A549 (cell line): ENCODE data around the gene TMPRSS7. TPM values are rescaled to one million over a fixed set of nuclear protein-coding genes. Genes with fewer than 3 reads are reported as not detected.
A peak's percentile ranks its signal among the peaks of the same experiment; 100 is the strongest.

Experiments used
- ATAC-seq, 2 experiments: fragments of 200-7000 bp in 1 of 2; fragments of >200 bp in 1 of 2; cut with Nextera tagmentation in 1 of 2; cut with Tn5 transposase in 1 of 2; 3 replicates each; pipeline versions ENCODE4 v1.8.0 to v1.9.1; 2018 to 2020; ENCODE audit warnings: mild to moderate bottlenecking in 1 of 2, moderate library complexity in 1 of 2
- CTCF ChIA-PET: fragments of 300-600 bp; sonication (Branson Sonifier 250); formaldehyde crosslinking; extraction: SDS; loops from one replicate; lab custom pipeline; 2021; ENCODE audit warnings: antibody characterized with exemption, inconsistent platforms; lab: Yijun Ruan, JAX
- POLR2A ChIA-PET: fragments of 350-600 bp; formaldehyde crosslinking; extraction: SDS; loops from one replicate; lab custom pipeline; 2021; ENCODE audit warnings: antibody characterized with exemption, inconsistent platforms; lab: Yijun Ruan, JAX
- DNase-seq, 2 experiments: peaks; one replicate each; pipeline versions ENCODE4 v3.0.0 to v3.0.0-alpha.2; 2011 to 2016; ENCODE audit warnings: low read depth in 1 of 2, low spot score in 1 of 2
- FAIRE-seq: peaks from 2 replicates; lab custom pipeline; 2011; peaks lifted over from hg19 to GRCh38; lab: Jason Lieb, UNC
- H3K27ac ChIP-seq, 2 experiments: fragments of >200 bp; sonication (Bioruptor Twin); formaldehyde crosslinking; 3 replicates each; pipeline ENCODE4 v1.5.1; 2016 to 2017
- H3K4me1 ChIP-seq: fragments of >200 bp; sonication (Bioruptor Twin); formaldehyde crosslinking; 3 replicates; pipeline ENCODE4 v1.6.1; 2016
- H3K4me2 ChIP-seq: fragments of >200 bp; sonication (Bioruptor Twin); formaldehyde crosslinking; 3 replicates; pipeline ENCODE4 v1.6.1; 2016
- H3K4me3 ChIP-seq: fragments of >200 bp; sonication (Bioruptor Twin); formaldehyde crosslinking; 3 replicates; pipeline ENCODE4 v1.5.1; 2016
- H3K9me3 ChIP-seq: fragments of >200 bp; sonication (Bioruptor Twin); formaldehyde crosslinking; 3 replicates; pipeline ENCODE4 v1.6.1; 2016
- BCL3 ChIP-seq: fragments of >200 bp; sonication (Bioruptor Twin); formaldehyde crosslinking; IDR thresholded peaks from 3 replicates; pipeline ENCODE4 v1.6.1; 2016
- BHLHE40 ChIP-seq: IDR thresholded peaks from 2 replicates; pipeline ENCODE4 v1.6.1; 2012; ENCODE audit warnings: low read depth, low read length, inconsistent platforms
- CHD2 ChIP-seq: fragments of 150-350 bp; IDR thresholded peaks from 2 replicates; pipeline ENCODE4 v1.6.1; 2014; ENCODE audit warnings: low read length; ENCODE audit not compliant: partially characterized antibody
- CHD4 ChIP-seq: fragments of 200-600 bp; sonication (generic); IDR thresholded peaks from 2 replicates; pipeline ENCODE4 v1.6.1; 2016; ENCODE audit warnings: antibody characterized with exemption, mild to moderate bottlenecking, borderline replicate concordance
- EP300 ChIP-seq, 2 experiments: fragments of >200 bp; sonication (Bioruptor Twin); formaldehyde crosslinking; IDR thresholded peaks; 2 replicates in 1 of 2; 3 replicates in 1 of 2; pipeline ENCODE4 v1.6.1; 2016 to 2017
- FOXS1 ChIP-seq: fragments of 250-450 bp; sonication (Bioruptor Pico); IDR thresholded peaks from 2 replicates; pipeline ENCODE4 v1.5.0; 2020; ENCODE audit warnings: mild to moderate bottlenecking, moderate library complexity
- HOXA7 ChIP-seq: fragments of 250-450 bp; sonication (Bioruptor Pico); IDR thresholded peaks from 2 replicates; pipeline ENCODE4 v1.5.0; 2020; ENCODE audit warnings: mild to moderate bottlenecking, moderate library complexity
- KDM1A ChIP-seq: fragments of 200-600 bp; sonication (generic); IDR thresholded peaks from 2 replicates; pipeline ENCODE4 v1.6.1; 2016; ENCODE audit warnings: low read depth, mild to moderate bottlenecking
- KDM5A ChIP-seq: fragments of 200-600 bp; sonication (generic); IDR thresholded peaks from 2 replicates; pipeline ENCODE4 v1.6.1; 2016; ENCODE audit warnings: antibody characterized with exemption, mild to moderate bottlenecking
- MAZ ChIP-seq: fragments of 150-350 bp; IDR thresholded peaks from 2 replicates; pipeline ENCODE4 v1.6.1; 2014; ENCODE audit warnings: antibody characterized with exemption, low read depth, low read length, borderline replicate concordance
- MYC ChIP-seq: IDR thresholded peaks from 2 replicates; pipeline ENCODE4 v1.6.1; 2012; ENCODE audit warnings: mild to moderate bottlenecking, inconsistent platforms, low read length, improper control_type of control experiment, borderline replicate concordance
- PBX3 ChIP-seq: IDR thresholded peaks from 2 replicates; pipeline ENCODE4 v1.6.1; 2012
- PHF8 ChIP-seq: fragments of 200-600 bp; sonication (generic); IDR thresholded peaks from 2 replicates; pipeline ENCODE4 v1.6.1; 2016; ENCODE audit warnings: low read depth, mild to moderate bottlenecking, antibody characterized with exemption, moderate library complexity, borderline replicate concordance
- RAD21 ChIP-seq, 2 experiments: fragments of >200 bp in 1 of 2; sonication (Bioruptor Twin) in 1 of 2; formaldehyde crosslinking in 1 of 2; IDR thresholded peaks in 1 of 2; conservative IDR thresholded peaks in 1 of 2; 2 replicates in 1 of 2; 3 replicates in 1 of 2; pipeline ENCODE4 v1.6.1; 2012 to 2018; ENCODE audit warnings: inconsistent platforms in 1 of 2
- RCOR1 ChIP-seq: fragments of 150-350 bp; IDR thresholded peaks from 2 replicates; pipeline ENCODE4 v1.6.1; 2014; ENCODE audit warnings: antibody characterized with exemption, low read length, low read depth
- REST ChIP-seq: fragments of 200-600 bp; sonication (generic); IDR thresholded peaks from 2 replicates; pipeline ENCODE4 v1.6.1; 2016; ENCODE audit warnings: antibody characterized with exemption, mild to moderate bottlenecking, moderate library complexity
- RFX5 ChIP-seq: fragments of 450-650 bp; IDR thresholded peaks from 2 replicates; pipeline ENCODE4 v1.7.1; 2014; ENCODE audit warnings: antibody characterized with exemption, mild to moderate bottlenecking, moderate library complexity
- TP53 ChIP-seq: fragments of 250-450 bp; sonication (Bioruptor Pico); IDR thresholded peaks from 2 replicates; pipeline ENCODE4 v1.5.0; 2021; ENCODE audit warnings: mild to moderate bottlenecking, moderate library complexity
- ZFP36 ChIP-seq: fragments of 450-650 bp; IDR thresholded peaks from 2 replicates; pipeline ENCODE4 v1.6.1; 2014; ENCODE audit warnings: borderline replicate concordance; ENCODE audit not compliant: partially characterized antibody
- ZNF302 ChIP-seq: fragments of 250-450 bp; sonication (Bioruptor Pico); IDR thresholded peaks from 2 replicates; pipeline ENCODE4 v1.9.0; 2021; ENCODE audit warnings: inconsistent platforms, mild to moderate bottlenecking, moderate library complexity
- WGBS: methylation state at CpG from one replicate; pipeline ENCODE4 v1.1.6; 2017; ENCODE audit errors: missing lambda C conversion rate; 5-methylcytosine and 5-hydroxymethylcytosine counted together
- polyA plus RNA-seq, 4 experiments: library from polyadenylated mRNA; depleted of rRNA in 3 of 4; stranded (reverse); fragments of >200 nt; fragmentation: RNase III in 1 of 4; extraction: RNeasy Plus Mini Kit Qiagen cat#74134 plus additional on column Dnase treatment in 1 of 4; gene quantifications; 2 replicates in 3 of 4; 3 replicates in 1 of 4; pipeline ENCODE4 v1.2.3, GENCODE V29; 2011 to 2017

Gene TMPRSS7
- polyA plus RNA-seq, 2 of the 4 experiments (the other 2 are of a cell fraction), result 0.04 to 0.09 TPM

GRCh38 chr3:112038863-112039262 is 4.3 kb downstream of the TMPRSS7 start:
- FAIRE-seq, result no peak
- POLR2A ChIA-PET, result no interaction called here
- DNase-seq, result peak in 1 of 2 experiments; percentile 16
- no peaks in the 10 kb centered on the region for H3K9me3 ChIP-seq
- TF ChIP-seq MAZ, result no peak
- no peak for TF ChIP-seq MYC
- no peak for TF ChIP-seq BHLHE40
- TF ChIP-seq HOXA7 (CRISPR knock-in tag), result no peak
- TF ChIP-seq CHD4, result no peak
- no peak for TF ChIP-seq BCL3
- TF ChIP-seq RAD21 (conservative IDR thresholded peaks at IDR 0.05 in 1 of 2, IDR thresholded peaks at IDR 0.05 in 1 of 2), result no peak
- no peak for TF ChIP-seq KDM1A
- no peak overlapping the region for H3K27ac ChIP-seq
- 66% methylated on average over 3 of the region's 3 CpGs for WGBS
- ATAC-seq, result no peak
- H3K4me1 ChIP-seq, result peaks cover 14% of the 10 kb centered on the region; the same call in 1 of the 3 replicates
- CTCF ChIA-PET, result interaction anchor here (0.6 to 9.7 kb wide), 6 partner anchors 23 to 346 kb away, joined by 3 to 113 read pairs (median 3); no protein-coding TSS in a partner anchor
- H3K4me2 ChIP-seq, result no peak overlapping the region
- H3K4me3 ChIP-seq, result no peak overlapping the region

- POLR2A ChIA-PET, result no interaction called here
- DNase-seq (no peak), ATAC-seq (no peak), FAIRE-seq (no peak)
- no peak overlapping the region for H3K4me3 ChIP-seq
- no peaks in the 10 kb centered on the region for H3K9me3 ChIP-seq
- no peak overlapping the region for H3K4me2 ChIP-seq
- H3K27ac ChIP-seq, result no peak overlapping the region
- TF ChIP-seq CHD2 (no peak), RFX5 (no peak), RCOR1 (no peak), KDM5A (no peak), EP300 (IDR thresholded peaks at IDR 0.05) (no peak), ZFP36 (no peak), REST (no peak), ZNF302 (CRISPR knock-in tag) (no peak), PHF8 (no peak), PBX3 (no peak), FOXS1 (CRISPR knock-in tag) (no peak), TP53 (CRISPR knock-in tag) (no peak), MAZ (no peak)
- CTCF ChIA-PET, result interaction anchor here (1.0 to 9.7 kb wide), 7 partner anchors 18 to 350 kb away, joined by 3 to 113 read pairs (median 3); no protein-coding TSS in a partner anchor
- H3K4me1 ChIP-seq, result peaks cover 14% of the 10 kb centered on the region; the same call in 1 of the 3 replicates
These were observed 6.8 kb downstream of the TMPRSS7 start for GRCh38 chr3:112041321-112041720.
